ENCODE data around the gene CARS1.

Gene CARS1

DNA sequence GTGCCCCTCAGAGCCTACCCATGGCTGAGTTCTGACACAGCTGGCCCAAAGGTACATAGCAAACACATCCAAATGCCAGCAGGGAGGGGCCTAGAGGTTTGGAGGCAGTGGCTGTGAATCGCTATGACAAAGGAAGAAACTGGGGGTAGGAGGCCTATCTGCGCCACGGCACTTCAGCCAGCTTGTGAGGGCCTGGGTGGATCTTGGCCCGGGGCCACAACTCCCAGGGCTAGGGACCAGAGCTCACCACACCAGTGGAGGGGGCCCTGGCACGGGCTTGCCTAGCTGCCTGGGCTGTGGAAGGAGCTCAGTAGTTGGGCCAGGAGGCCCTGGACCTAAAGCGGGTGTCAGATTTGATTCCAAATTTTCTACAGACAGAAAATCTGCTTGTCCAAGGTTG, 55.7 kb downstream of the CARS1 start:
- no peak overlapping the region for H2AFZ ChIP-seq (ENCODE audit: low read depth, low read length)
- no peaks in the 10 kb centered on the region for H3K27me3 ChIP-seq (ENCODE audit: insufficient read depth, low read length)
- H3K9me3 ChIP-seq (ENCODE audit: low read length) = no peaks in the 10 kb centered on the region
- peaks cover 50% of the 10 kb centered on the region for H3K36me3 ChIP-seq (ENCODE audit: insufficient read depth, low read length)
- H3K4me3 ChIP-seq (ENCODE audit: low read length) = no peak overlapping the region
- no peaks in the 10 kb centered on the region for H3K4me1 ChIP-seq (ENCODE audit: insufficient read depth, low read length)

DNA sequence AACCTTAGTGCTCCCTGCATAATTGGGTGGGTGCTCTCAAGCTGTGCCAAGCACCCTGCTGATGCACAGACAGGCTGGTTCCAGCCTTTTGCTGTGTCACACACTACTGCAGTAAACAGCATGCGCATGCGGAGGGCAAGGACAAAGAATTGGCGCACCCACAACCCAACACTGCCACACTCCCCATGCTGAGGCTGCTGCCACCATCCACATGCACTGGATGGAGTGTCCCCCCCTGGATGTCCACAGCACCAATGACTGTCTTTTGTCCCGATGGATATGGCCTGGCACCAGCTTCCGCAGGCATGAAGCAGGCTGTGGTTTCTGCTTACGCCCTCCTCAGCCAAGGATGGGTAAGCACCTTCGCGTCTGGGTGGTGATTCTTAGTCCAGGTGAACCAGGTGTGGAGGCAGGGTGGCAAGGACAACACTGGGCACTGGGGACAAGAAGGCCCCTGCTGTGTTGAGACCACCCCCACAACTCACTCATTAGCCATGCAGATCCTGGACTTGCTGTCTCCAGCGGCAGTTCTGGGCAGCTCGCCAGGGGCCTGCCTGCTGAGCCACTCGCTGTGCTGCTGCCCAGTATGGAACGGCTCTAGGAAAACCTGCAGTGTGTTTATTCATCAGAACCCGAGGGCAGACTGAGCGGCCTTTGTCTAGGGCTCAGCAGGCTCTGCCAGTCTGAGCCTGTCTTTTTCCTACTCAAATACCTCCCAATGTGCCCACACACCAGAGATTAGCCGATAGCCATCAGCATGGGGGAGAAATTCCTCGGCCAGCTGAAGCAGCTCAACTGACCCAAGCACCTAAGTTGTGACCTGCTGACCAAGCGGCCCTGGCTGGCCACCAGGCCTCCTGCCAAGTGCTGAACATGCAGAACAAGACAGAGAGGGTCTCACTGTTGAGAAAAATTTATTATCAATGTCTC, 56.9 kb downstream of the CARS1 start:
- H3K9me3 ChIP-seq (ENCODE audit: low read length) = no peaks in the 10 kb centered on the region
- no peaks in the 10 kb centered on the region for H3K4me1 ChIP-seq (ENCODE audit: insufficient read depth, low read length)
- H3K4me3 ChIP-seq (ENCODE audit: low read length) = no peak overlapping the region
- peaks cover 43% of the 10 kb centered on the region for H3K36me3 ChIP-seq (ENCODE audit: insufficient read depth, low read length)
- no peak overlapping the region for H2AFZ ChIP-seq (ENCODE audit: low read depth, low read length)
- no peaks in the 10 kb centered on the region for H3K27me3 ChIP-seq (ENCODE audit: insufficient read depth, low read length)

DNA sequence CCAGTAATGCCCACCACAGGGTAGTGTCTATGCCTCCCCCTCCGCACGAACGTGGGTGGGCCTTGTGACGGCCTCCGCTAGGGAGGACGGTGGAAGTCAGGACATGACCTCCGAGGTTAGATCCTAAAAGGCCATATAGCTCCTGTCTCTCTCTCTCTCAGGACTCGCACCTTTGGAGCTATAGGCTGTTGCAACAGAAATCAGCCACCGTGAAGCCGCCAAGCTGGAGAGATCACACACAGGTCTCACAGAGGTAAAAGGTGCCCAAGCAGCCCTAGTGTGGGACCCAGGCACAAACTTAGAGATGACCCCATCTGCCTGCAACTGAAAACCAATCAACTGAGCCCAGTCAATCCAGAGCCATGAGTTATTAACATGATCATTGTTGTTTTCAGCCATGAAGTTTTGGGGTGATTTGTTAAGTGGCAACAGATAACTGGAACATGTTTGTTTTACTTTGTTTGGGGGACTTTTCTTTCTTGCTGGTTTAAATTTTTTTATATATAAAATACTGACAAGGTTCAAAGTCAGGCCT, 57.7 kb downstream of the CARS1 start:
- no peak overlapping the region for H2AFZ ChIP-seq (ENCODE audit: low read depth, low read length)
- H3K4me1 ChIP-seq (ENCODE audit: insufficient read depth, low read length) = no peaks in the 10 kb centered on the region
- H3K4me3 ChIP-seq (ENCODE audit: low read length) = no peak overlapping the region
- H3K9me3 ChIP-seq (ENCODE audit: low read length) = no peaks in the 10 kb centered on the region
- H3K36me3 ChIP-seq (ENCODE audit: insufficient read depth, low read length) = peaks cover 42% of the 10 kb centered on the region
- no peaks in the 10 kb centered on the region for H3K27me3 ChIP-seq (ENCODE audit: insufficient read depth, low read length)

DNA sequence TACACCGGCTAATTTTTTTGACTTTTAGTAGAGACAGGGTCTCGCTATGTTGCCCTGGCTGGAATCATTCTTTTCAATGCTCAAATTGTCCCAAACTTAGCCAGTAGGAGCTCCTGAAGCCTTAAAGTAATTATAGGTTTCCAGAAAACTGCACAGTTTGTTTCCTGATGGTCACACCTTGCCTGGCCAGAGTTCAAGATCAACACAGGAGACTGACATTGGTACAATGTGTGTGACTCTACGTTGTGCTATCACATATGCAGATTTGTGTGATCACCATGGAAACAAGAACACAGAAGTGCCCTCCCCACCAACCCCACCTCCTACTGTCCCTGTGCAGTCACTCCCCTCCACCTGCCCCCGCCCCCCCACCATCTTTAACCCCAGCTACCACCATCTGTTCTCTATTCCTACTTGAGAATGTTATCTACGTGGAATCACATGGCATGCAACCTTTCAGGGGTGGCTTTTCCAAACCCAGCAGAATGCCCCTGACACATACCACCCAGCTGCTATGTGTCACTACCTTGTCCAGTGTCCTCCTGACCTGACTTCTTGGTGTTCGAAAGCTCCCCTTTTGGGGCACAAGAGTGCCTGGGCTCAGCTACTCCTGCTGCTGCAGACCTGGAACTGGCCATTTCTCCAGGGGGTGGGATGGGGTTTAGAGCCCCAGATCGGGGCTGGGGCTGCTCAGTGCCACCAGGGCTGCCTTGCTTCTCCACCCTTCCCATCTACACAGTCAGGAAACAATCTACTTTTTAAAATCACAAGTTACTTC, 59.0 kb downstream of the CARS1 start:
- H3K36me3 ChIP-seq (ENCODE audit: insufficient read depth, low read length) = peaks cover 29% of the 10 kb centered on the region
- no peaks in the 10 kb centered on the region for H3K27me3 ChIP-seq (ENCODE audit: insufficient read depth, low read length)
- no peak overlapping the region for H2AFZ ChIP-seq (ENCODE audit: low read depth, low read length)
- H3K9me3 ChIP-seq (ENCODE audit: low read length) = no peaks in the 10 kb centered on the region
- no peaks in the 10 kb centered on the region for H3K4me1 ChIP-seq (ENCODE audit: insufficient read depth, low read length)
- H3K4me3 ChIP-seq (ENCODE audit: low read length) = no peak overlapping the region

GRCh38 chr11:2997406-2997805, 59.8 kb downstream of the CARS1 start:
- H3K9me3 ChIP-seq (ENCODE audit: low read length) = no peaks in the 10 kb centered on the region
- H3K27me3 ChIP-seq (ENCODE audit: insufficient read depth, low read length) = no peaks in the 10 kb centered on the region
- no peak overlapping the region for H2AFZ ChIP-seq (ENCODE audit: low read depth, low read length)
- peaks cover 3% of the 10 kb centered on the region for H3K4me1 ChIP-seq (ENCODE audit: insufficient read depth, low read length)
- no peak overlapping the region for H3K4me3 ChIP-seq (ENCODE audit: low read length)
- H3K36me3 ChIP-seq (ENCODE audit: insufficient read depth, low read length) = peaks cover 21% of the 10 kb centered on the region

GRCh38 chr11:2996976-2997375, 60.2 kb downstream of the CARS1 start:
- Histone ChIP-seq H3K4me1 (ENCODE audit: insufficient read depth, low read length) (peaks cover 3% of the 10 kb centered on the region), H2AFZ (ENCODE audit: low read depth, low read length) (no peak overlapping the region), H3K4me3 (ENCODE audit: low read length) (no peak overlapping the region), H3K9me3 (ENCODE audit: low read length) (no peaks in the 10 kb centered on the region), H3K27me3 (ENCODE audit: insufficient read depth, low read length) (no peaks in the 10 kb centered on the region), H3K36me3 (ENCODE audit: insufficient read depth, low read length) (peaks cover 17% of the 10 kb centered on the region)

DNA sequence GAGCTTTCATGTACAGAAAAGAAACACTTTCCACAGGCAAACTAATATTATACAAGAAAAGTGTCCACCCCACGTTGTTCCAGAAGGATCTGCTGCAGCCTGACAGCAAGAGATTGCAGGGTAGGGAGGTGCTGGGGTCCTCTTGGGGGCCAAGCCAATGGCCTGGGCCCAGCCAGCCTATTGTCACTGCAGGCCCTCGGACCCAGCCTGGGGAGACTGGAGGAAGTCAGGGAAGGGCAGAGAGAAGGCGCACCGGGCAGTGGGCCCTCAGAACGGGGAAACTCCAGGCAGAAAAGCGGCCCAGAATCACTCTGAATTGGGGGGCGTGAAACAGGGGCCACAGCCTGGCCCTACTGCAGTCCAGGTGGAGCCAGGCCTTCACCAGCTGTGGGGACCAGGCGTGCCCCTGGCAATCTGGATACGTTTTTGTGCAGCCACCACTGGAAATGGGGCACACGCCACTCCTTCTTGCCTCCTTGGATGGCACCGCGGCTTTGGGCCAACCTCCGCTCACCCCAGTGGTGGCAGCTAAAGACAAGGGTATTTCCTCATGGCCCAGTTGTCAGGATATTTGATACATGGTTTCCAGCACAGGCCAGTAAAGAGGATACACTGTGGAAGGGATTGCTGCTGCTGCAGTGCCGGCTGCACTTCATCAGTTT, 61.2 kb downstream of the CARS1 start:
- Histone ChIP-seq H3K4me3 (ENCODE audit: low read length) (no peak overlapping the region), H2AFZ (ENCODE audit: low read depth, low read length) (no peak overlapping the region), H3K27me3 (ENCODE audit: insufficient read depth, low read length) (no peaks in the 10 kb centered on the region), H3K36me3 (ENCODE audit: insufficient read depth, low read length) (peaks cover 9% of the 10 kb centered on the region), H3K9me3 (ENCODE audit: low read length) (no peaks in the 10 kb centered on the region), H3K4me1 (ENCODE audit: insufficient read depth, low read length) (peaks cover 3% of the 10 kb centered on the region)

DNA sequence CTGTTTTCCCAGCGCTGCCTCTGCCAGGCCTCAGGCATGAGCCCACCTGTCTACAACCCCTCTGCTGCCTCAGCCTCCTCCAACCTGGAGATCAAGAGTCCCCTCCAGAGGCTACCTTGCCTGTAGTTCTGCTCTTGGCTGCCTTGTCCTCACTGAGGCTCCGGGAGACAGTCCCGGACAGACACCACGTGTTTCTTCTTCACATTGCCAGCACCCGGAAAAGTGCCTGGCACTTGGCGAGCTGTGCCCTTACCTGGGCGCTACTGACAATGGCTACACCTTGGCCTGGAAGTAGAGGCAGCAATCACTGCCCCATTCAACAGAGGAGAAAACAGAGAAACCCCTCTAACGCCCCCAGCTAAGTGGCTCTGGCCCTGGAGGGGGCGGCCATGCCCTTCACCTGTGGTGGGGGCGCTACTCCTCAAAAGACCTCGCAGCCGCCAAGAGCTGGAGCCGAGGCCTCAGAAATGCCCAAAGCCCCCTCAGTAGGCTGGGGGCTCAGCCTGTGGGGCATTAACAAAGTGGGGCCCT, 62.1 kb downstream of the CARS1 start:
- Histone ChIP-seq H3K36me3 (ENCODE audit: insufficient read depth, low read length) (peaks cover 1% of the 10 kb centered on the region), H3K9me3 (ENCODE audit: low read length) (no peaks in the 10 kb centered on the region), H2AFZ (ENCODE audit: low read depth, low read length) (no peak overlapping the region), H3K4me3 (ENCODE audit: low read length) (no peak overlapping the region), H3K27me3 (ENCODE audit: insufficient read depth, low read length) (no peaks in the 10 kb centered on the region), H3K4me1 (ENCODE audit: insufficient read depth, low read length) (peaks cover 8% of the 10 kb centered on the region)

- peaks cover 15% of the 10 kb centered on the region for H3K4me1 ChIP-seq (ENCODE audit: insufficient read depth, low read length)
- no peak overlapping the region for H2AFZ ChIP-seq (ENCODE audit: low read depth, low read length)
- no peaks in the 10 kb centered on the region for H3K9me3 ChIP-seq (ENCODE audit: low read length)
- no peak overlapping the region for H3K4me3 ChIP-seq (ENCODE audit: low read length)
- H3K36me3 ChIP-seq (ENCODE audit: insufficient read depth, low read length) = no peaks in the 10 kb centered on the region
- no peaks in the 10 kb centered on the region for H3K27me3 ChIP-seq (ENCODE audit: insufficient read depth, low read length)
Measured at GRCh38 chr11:2994336-2994730, 62.9 kb downstream of the CARS1 start.

DNA sequence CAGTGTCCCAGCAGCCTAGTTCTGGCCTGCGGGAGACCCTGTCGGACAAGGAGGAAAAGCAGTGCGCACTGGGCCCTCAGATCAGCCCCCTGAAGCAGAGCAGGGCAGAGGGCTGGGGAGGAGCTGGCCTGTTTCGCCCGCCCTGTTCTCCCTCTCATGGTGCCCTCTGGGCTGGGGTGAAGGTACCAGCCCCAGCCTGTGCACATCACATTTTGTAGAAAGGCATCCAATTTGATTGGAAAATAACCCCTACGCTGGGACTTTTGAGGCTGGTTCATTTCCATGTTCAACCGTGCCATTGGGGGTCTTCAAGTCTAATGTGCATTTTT, 64.3 kb downstream of the CARS1 start:
- peak overlapping the region; percentile 75 for H3K4me3 ChIP-seq (ENCODE audit: low read length)
- H3K4me1 ChIP-seq (ENCODE audit: insufficient read depth, low read length) = peaks cover 28% of the 10 kb centered on the region
- H3K9me3 ChIP-seq (ENCODE audit: low read length) = no peaks in the 10 kb centered on the region
- H3K36me3 ChIP-seq (ENCODE audit: insufficient read depth, low read length) = peaks cover under 1% of the 10 kb centered on the region
- peak overlapping the region; percentile 90 for H2AFZ ChIP-seq (ENCODE audit: low read depth, low read length)
- no peaks in the 10 kb centered on the region for H3K27me3 ChIP-seq (ENCODE audit: insufficient read depth, low read length)

- peak within 1 kb of the TSS; percentile 90 for H2AFZ ChIP-seq (ENCODE audit: low read depth, low read length)
- peak within 1 kb of the TSS; percentile 75 for H3K4me3 ChIP-seq (ENCODE audit: low read length)
- no peaks in the 10 kb centered on the region for H3K9me3 ChIP-seq (ENCODE audit: low read length)
- H3K36me3 ChIP-seq (ENCODE audit: insufficient read depth, low read length) = peaks cover 2% of the 10 kb centered on the region
- H3K4me1 ChIP-seq (ENCODE audit: insufficient read depth, low read length) = peaks cover 32% of the 10 kb centered on the region
- H3K27me3 ChIP-seq (ENCODE audit: insufficient read depth, low read length) = no peaks in the 10 kb centered on the region
Measured at GRCh38 chr11:2992234-2992996, 64.8 kb downstream of the CARS1 start, which contains the start of gene NAP1L4. NAP1L4 (minus strand) TSS chr11:2992329; CDS start chr11:2979220, 13,109 bp downstream.

Measured in neuron (in vitro differentiated cells).